Duodenal mucosa (tissue), 2 donors: ENCODE data around the gene RIT2.

Experiments used
- H3K27ac ChIP-seq: one replicate; pipeline ENCODE4 v1.7.0; 2013; ENCODE audit warnings: low read depth, low read length
- H3K27me3 ChIP-seq, 2 donors: one replicate each; pipeline ENCODE4 v1.7.0; 2013; ENCODE audit warnings: low read length in 2 of 2, control low read depth in 1 of 2; ENCODE audit not compliant: insufficient read depth in 2 of 2, control insufficient read depth in 1 of 2
- H3K36me3 ChIP-seq, 2 donors: one replicate each; pipeline ENCODE4 v1.7.0; 2013; ENCODE audit warnings: low read length in 2 of 2, control low read depth in 1 of 2; ENCODE audit not compliant: insufficient read depth in 2 of 2, control insufficient read depth in 1 of 2
- H3K4me1 ChIP-seq, 2 donors: one replicate each; pipeline ENCODE4 v1.7.0; 2013; ENCODE audit warnings: low read length in 2 of 2, control low read depth in 1 of 2; ENCODE audit not compliant: insufficient read depth in 2 of 2, control insufficient read depth in 1 of 2
- H3K4me3 ChIP-seq, 2 donors: one replicate each; pipeline ENCODE4 v1.7.0; 2013; ENCODE audit warnings: low read length in 2 of 2, low read depth in 1 of 2
- H3K9ac ChIP-seq, 2 donors: one replicate each; pipeline ENCODE4 v1.7.0; 2013; ENCODE audit warnings: low read length in 2 of 2, low read depth in 1 of 2
- H3K9me3 ChIP-seq, 2 donors: one replicate each; pipeline ENCODE4 v1.7.0; 2013; ENCODE audit warnings: low read length in 2 of 2, control low read depth in 1 of 2; ENCODE audit not compliant: control insufficient read depth in 1 of 2

The RIT2 gene

GRCh38 chr18:43092539-43092938 is 22.9 kb downstream of the RIT2 start:
- no peaks in the 10 kb centered on the region for H3K27me3 ChIP-seq
- no peak overlapping the region for H3K9ac ChIP-seq
- H3K4me3 ChIP-seq: no peak overlapping the region
- H3K4me1 ChIP-seq: no peaks in the 10 kb centered on the region
- H3K9me3 ChIP-seq: no peaks in the 10 kb centered on the region
- no peak overlapping the region for H3K27ac ChIP-seq
- H3K36me3 ChIP-seq: no peaks in the 10 kb centered on the region

- H3K9me3 ChIP-seq: no peaks in the 10 kb centered on the region
- no peak overlapping the region for H3K4me3 ChIP-seq
- no peak overlapping the region for H3K27ac ChIP-seq
- H3K4me1 ChIP-seq: no peaks in the 10 kb centered on the region
- no peaks in the 10 kb centered on the region for H3K27me3 ChIP-seq
- no peak overlapping the region for H3K9ac ChIP-seq
- no peaks in the 10 kb centered on the region for H3K36me3 ChIP-seq
Measured at GRCh38 chr18:43081396-43081795, 34.1 kb downstream of the RIT2 start.

GRCh38 chr18:43080671-43081070 is 34.8 kb downstream of the RIT2 start:
- H3K27me3 ChIP-seq: no peaks in the 10 kb centered on the region
- H3K27ac ChIP-seq: no peak overlapping the region
- H3K4me1 ChIP-seq: no peaks in the 10 kb centered on the region
- H3K9ac ChIP-seq: no peak overlapping the region
- H3K36me3 ChIP-seq: no peaks in the 10 kb centered on the region
- no peaks in the 10 kb centered on the region for H3K9me3 ChIP-seq
- H3K4me3 ChIP-seq: no peak overlapping the region

GRCh38 chr18:43079422-43079821 is 36.1 kb downstream of the RIT2 start:
- Histone ChIP-seq H3K9me3 (no peaks in the 10 kb centered on the region), H3K4me3 (no peak overlapping the region), H3K27me3 (no peaks in the 10 kb centered on the region), H3K27ac (no peak overlapping the region), H3K36me3 (no peaks in the 10 kb centered on the region), H3K4me1 (no peaks in the 10 kb centered on the region), H3K9ac (no peak overlapping the region)

- Histone ChIP-seq H3K36me3 (no peaks in the 10 kb centered on the region), H3K4me3 (no peak overlapping the region), H3K27me3 (no peaks in the 10 kb centered on the region), H3K4me1 (no peaks in the 10 kb centered on the region), H3K9ac (no peak overlapping the region), H3K9me3 (no peaks in the 10 kb centered on the region), H3K27ac (no peak overlapping the region)
Measured at GRCh38 chr18:43078478-43079092, 36.9 kb downstream of the RIT2 start.

GRCh38 chr18:43077510-43078308 is 37.8 kb downstream of the RIT2 start:
- no peak overlapping the region for H3K9ac ChIP-seq
- no peaks in the 10 kb centered on the region for H3K9me3 ChIP-seq
- H3K27me3 ChIP-seq: no peaks in the 10 kb centered on the region
- H3K4me3 ChIP-seq: no peak overlapping the region
- H3K4me1 ChIP-seq: no peaks in the 10 kb centered on the region
- H3K27ac ChIP-seq: no peak overlapping the region
- no peaks in the 10 kb centered on the region for H3K36me3 ChIP-seq

- Histone ChIP-seq H3K36me3 (no peaks in the 10 kb centered on the region), H3K9ac (no peak overlapping the region), H3K9me3 (no peaks in the 10 kb centered on the region), H3K4me1 (no peaks in the 10 kb centered on the region), H3K4me3 (no peak overlapping the region), H3K27me3 (no peaks in the 10 kb centered on the region), H3K27ac (no peak overlapping the region)
Measured at GRCh38 chr18:43073771-43074170, 41.7 kb downstream of the RIT2 start.

- H3K9ac ChIP-seq: no peak overlapping the region
- H3K27ac ChIP-seq: no peak overlapping the region
- H3K9me3 ChIP-seq: no peaks in the 10 kb centered on the region
- no peaks in the 10 kb centered on the region for H3K4me1 ChIP-seq
- no peaks in the 10 kb centered on the region for H3K36me3 ChIP-seq
- no peaks in the 10 kb centered on the region for H3K27me3 ChIP-seq
- no peak overlapping the region for H3K4me3 ChIP-seq
Measured at GRCh38 chr18:43068781-43069180, 46.7 kb downstream of the RIT2 start.

GRCh38 chr18:43067570-43067969 is 47.9 kb downstream of the RIT2 start:
- Histone ChIP-seq H3K4me1 (no peaks in the 10 kb centered on the region), H3K27ac (no peak overlapping the region), H3K9ac (no peak overlapping the region), H3K27me3 (no peaks in the 10 kb centered on the region), H3K9me3 (no peaks in the 10 kb centered on the region), H3K36me3 (no peaks in the 10 kb centered on the region), H3K4me3 (no peak overlapping the region)

- no peak overlapping the region for H3K4me3 ChIP-seq
- H3K9me3 ChIP-seq: no peaks in the 10 kb centered on the region
- H3K4me1 ChIP-seq: no peaks in the 10 kb centered on the region
- no peaks in the 10 kb centered on the region for H3K36me3 ChIP-seq
- no peaks in the 10 kb centered on the region for H3K27me3 ChIP-seq
- H3K9ac ChIP-seq: no peak overlapping the region
- H3K27ac ChIP-seq: no peak overlapping the region
Measured at GRCh38 chr18:43061816-43062215, 53.7 kb downstream of the RIT2 start.
